ENCODE results near the gene FBXW10B.
"Not testable (repeated sequence)": the region's sequence is repeated elsewhere in the genome, so short reads cannot be mapped to it uniquely, and the experiment has no call there.

DNA sequence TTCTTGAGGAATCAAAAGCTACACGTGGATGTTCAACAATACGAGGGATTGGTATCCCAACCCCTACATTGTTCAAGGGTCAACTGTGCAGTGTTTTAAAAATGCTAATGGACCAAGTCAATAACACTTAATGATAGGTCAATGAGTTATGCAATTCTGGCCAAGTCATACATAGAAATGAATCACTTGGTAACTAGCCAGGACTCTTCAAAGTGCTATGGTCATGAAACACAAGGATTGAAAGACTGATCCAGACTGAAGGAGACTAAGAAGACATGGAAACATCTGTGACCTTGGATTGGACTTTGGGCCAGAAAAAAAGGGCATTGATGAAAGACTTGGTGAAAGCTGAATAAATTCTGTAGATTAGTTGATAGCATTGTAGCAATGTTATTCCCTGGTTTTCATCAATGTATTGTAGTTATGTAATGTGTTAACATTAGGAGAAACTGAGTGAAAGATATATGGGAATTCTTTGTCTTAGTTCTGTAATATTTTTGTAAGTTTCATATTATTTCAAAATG is 11.5 kb upstream of the FBXW10B start:
- TF ChIP-seq POLR2A (IDR thresholded peaks at IDR 0.05; ENCODE audit: low read length); GATA1 (IDR thresholded peaks at IDR 0.05; ENCODE audit: low read depth, low read length): not testable (repeated sequence)

Data from erythroblast (primary cell).